HG03575 (cell line): Measurements from ENCODE around the gene EMC9.
"Not testable (repeated sequence)": the region's sequence is repeated elsewhere in the genome, so short reads cannot be mapped to it uniquely, and the experiment has no call there.

Experiments
- ATAC-seq: cut with Tn5 transposase; IDR thresholded peaks from one replicate; pipeline ENCODE4 v1.9.1; 2021; ENCODE audit not compliant: unreplicated experiment, insufficient number of reproducible peaks, low FRiP score; ENCODE audit errors: extremely low read depth

Gene EMC9

GRCh38 chr14:24116128-24116814, 25.1 kb downstream of the EMC9 start:
- ATAC-seq, result no peak

GRCh38 chr14:24115422-24116127, 25.8 kb downstream of the EMC9 start:
- no peak for ATAC-seq

GRCh38 chr14:24114532-24115421, 26.6 kb downstream of the EMC9 start, which contains the start of the genes DCAF11 and NRL:
DCAF11 (plus strand) TSS chr14:24114777; CDS start chr14:24115595, 818 bp downstream.
NRL (minus strand) TSS chr14:24114949; CDS start chr14:24082848, 32,101 bp downstream.
- ATAC-seq, result peak; percentile 52

GRCh38 chr14:24113801-24114531, 27.4 kb downstream of the EMC9 start:
- ATAC-seq, result peak; percentile 21

GRCh38 chr14:24113379-24113800, 28.0 kb downstream of the EMC9 start:
- no peak for ATAC-seq

GRCh38 chr14:24110523-24110922, 30.9 kb downstream of the EMC9 start:
- ATAC-seq, result no peak

- ATAC-seq, result no peak
Measured at GRCh38 chr14:24110060-24110459, 31.3 kb downstream of the EMC9 start.

GRCh38 chr14:24108336-24108874, 33.0 kb downstream of the EMC9 start:
- ATAC-seq, result no peak

- ATAC-seq, result no peak
Measured at GRCh38 chr14:24106672-24107271, 34.6 kb downstream of the EMC9 start.

- ATAC-seq, result not testable (repeated sequence)
Measured at GRCh38 chr14:24105609-24106239, 35.7 kb downstream of the EMC9 start.

GRCh38 chr14:24103451-24103850, 37.9 kb downstream of the EMC9 start:
- ATAC-seq, result no peak

- no peak for ATAC-seq
Measured at GRCh38 chr14:24102357-24103048, 38.9 kb downstream of the EMC9 start.

GRCh38 chr14:24100982-24101494, 40.4 kb downstream of the EMC9 start:
- ATAC-seq, result no peak

GRCh38 chr14:24100197-24100981, 41.0 kb downstream of the EMC9 start:
- no peak for ATAC-seq

- no peak for ATAC-seq
Measured at GRCh38 chr14:24098927-24099813, 42.2 kb downstream of the EMC9 start.
